Erythroblast (primary cell): ENCODE results near the gene PDS5B.
"Not testable (repeated sequence)": the region's sequence is repeated elsewhere in the genome, so short reads cannot be mapped to it uniquely, and the experiment has no call there.

ENCODE experiments used
- GATA1 ChIP-seq: IDR thresholded peaks from 2 replicates; pipeline ENCODE4 v1.6.1; 2011; ENCODE audit warnings: low read depth, mild to moderate bottlenecking, control low read depth, low read length, moderate library complexity
- POLR2A ChIP-seq: IDR thresholded peaks from 2 replicates; pipeline ENCODE4 v1.6.1; 2011; ENCODE audit warnings: mild to moderate bottlenecking, low read length

DNA sequence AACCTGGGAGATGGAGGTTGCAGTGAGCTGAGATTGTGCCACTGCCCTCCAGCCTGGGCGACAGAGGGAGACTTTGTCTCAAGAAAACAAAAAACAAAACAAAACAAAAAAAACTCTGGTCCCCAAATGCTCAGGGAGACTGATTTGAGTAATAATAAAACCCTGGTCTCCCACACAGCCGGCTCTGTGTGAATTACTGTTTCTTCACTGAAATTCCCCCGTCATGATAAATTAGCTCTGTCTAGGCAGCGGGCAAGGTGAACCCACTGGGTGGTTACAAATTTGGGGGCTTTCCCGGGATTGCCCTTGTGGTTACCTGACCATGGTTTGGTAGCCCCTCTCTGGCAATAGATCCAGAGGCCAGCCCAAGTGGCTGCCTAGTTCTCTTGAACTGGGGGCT is 240.1 kb downstream of the PDS5B start:
- not testable (repeated sequence) for TF ChIP-seq POLR2A, GATA1
